Astrocyte (in vitro differentiated cells and primary cell): ENCODE measurements around the gene THBS4. TPM values are rescaled to one million over a fixed set of nuclear protein-coding genes. Genes with fewer than 3 reads are reported as not detected.

Experiments used
- DNase-seq: peaks from one replicate; pipeline ENCODE4 v3.0.0-alpha.2; 2010; ENCODE audit warnings: low read depth
- FAIRE-seq: peaks from 2 replicates; lab custom pipeline; 2011; peaks lifted over from hg19 to GRCh38; lab: Jason Lieb, UNC
- H2AFZ ChIP-seq: 2 replicates; pipeline ENCODE4 v1.6.0; 2012; ENCODE audit warnings: low read depth, low read length, inconsistent platforms
- H3K27ac ChIP-seq: 2 replicates; pipeline ENCODE4 v1.5.1; 2011; ENCODE audit warnings: low read depth, low read length, inconsistent platforms
- H3K27me3 ChIP-seq: 2 replicates; pipeline ENCODE4 v1.6.0; 2011; ENCODE audit warnings: low read length, inconsistent platforms; ENCODE audit not compliant: insufficient read depth
- H3K36me3 ChIP-seq: 2 replicates; pipeline ENCODE4 v1.5.1; 2011; ENCODE audit warnings: low read length, inconsistent platforms; ENCODE audit not compliant: insufficient read depth
- H3K4me1 ChIP-seq: 2 replicates; pipeline ENCODE4 v1.5.1; 2011; ENCODE audit warnings: low read length, inconsistent platforms; ENCODE audit not compliant: insufficient read depth
- H3K4me2 ChIP-seq: 2 replicates; pipeline ENCODE4 v1.6.0; 2012; ENCODE audit warnings: low read length, inconsistent platforms
- H3K4me3 ChIP-seq: 2 replicates; pipeline ENCODE4 v1.5.1; 2011; ENCODE audit warnings: low read depth, mild to moderate bottlenecking, low read length, inconsistent platforms; ENCODE audit not compliant: insufficient read depth
- H3K79me2 ChIP-seq: 2 replicates; pipeline ENCODE4 v1.6.0; 2012; ENCODE audit warnings: mild to moderate bottlenecking, low read length, inconsistent platforms; ENCODE audit not compliant: insufficient read depth
- H3K9ac ChIP-seq: 2 replicates; pipeline ENCODE4 v1.6.0; 2012; ENCODE audit warnings: mild to moderate bottlenecking, low read length, inconsistent platforms
- H3K9me3 ChIP-seq: 2 replicates; pipeline ENCODE4 v1.5.1; 2012; ENCODE audit warnings: low read depth, mild to moderate bottlenecking, low read length, inconsistent platforms; ENCODE audit not compliant: insufficient read depth
- H4K20me1 ChIP-seq: 2 replicates; pipeline ENCODE4 v1.6.0; 2012; ENCODE audit warnings: low read length, inconsistent platforms; ENCODE audit not compliant: insufficient read depth
- H3K27ac Mint-ChIP-seq: one replicate; pipeline ENCODE4 v1.8.0; 2021; ENCODE audit warnings: mild to moderate bottlenecking, mixed read lengths; ENCODE audit not compliant: unreplicated experiment
- H3K27me3 Mint-ChIP-seq: one replicate; pipeline ENCODE4 v1.8.0; 2021; ENCODE audit warnings: low read depth, mixed read lengths; ENCODE audit not compliant: unreplicated experiment
- H3K36me3 Mint-ChIP-seq: one replicate; pipeline ENCODE4 v1.8.0; 2021; ENCODE audit warnings: low read depth, mixed read lengths; ENCODE audit not compliant: unreplicated experiment
- H3K4me1 Mint-ChIP-seq: one replicate; pipeline ENCODE4 v1.8.0; 2021; ENCODE audit warnings: low read depth, mixed read lengths; ENCODE audit not compliant: unreplicated experiment
- H3K4me3 Mint-ChIP-seq: one replicate; pipeline ENCODE4 v1.8.0; 2021; ENCODE audit warnings: mild to moderate bottlenecking, moderate library complexity, mixed read lengths; ENCODE audit not compliant: unreplicated experiment
- H3K9me3 Mint-ChIP-seq: one replicate; pipeline ENCODE4 v1.8.0; 2021; ENCODE audit warnings: mild to moderate bottlenecking, mixed read lengths; ENCODE audit not compliant: unreplicated experiment
- CTCF ChIP-seq: IDR thresholded peaks from 2 replicates; pipeline ENCODE4 v1.5.1; 2011; ENCODE audit warnings: low read depth, mild to moderate bottlenecking, inconsistent platforms, low read length, moderate library complexity; ENCODE audit not compliant: insufficient read depth
- EZH2 ChIP-seq: IDR thresholded peaks from 2 replicates; pipeline ENCODE4 v1.6.1; 2012; ENCODE audit warnings: mild to moderate bottlenecking, low read length, inconsistent platforms; ENCODE audit not compliant: insufficient read depth
- total RNA-seq: library from RNA; stranded (reverse); gene quantifications from 2 replicates; pipeline ENCODE4 v1.2.1, GENCODE V29; 2021

The THBS4 gene
- total RNA-seq, 1 donor from 2014 or later, result 1.1 TPM

- DNase-seq (no peak), FAIRE-seq (no peak)
- Mint-ChIP-seq H3K27me3 (no peaks in the 10 kb centered on the region), H3K4me1 (peaks cover 15% of the 10 kb centered on the region), H3K27ac (no peak overlapping the region), H3K9me3 (no peaks in the 10 kb centered on the region), H3K36me3 (no peaks in the 10 kb centered on the region), H3K4me3 (no peak overlapping the region)
- Histone ChIP-seq H3K27ac (no peak overlapping the region), H3K36me3 (no peaks in the 10 kb centered on the region), H4K20me1 (no peaks in the 10 kb centered on the region), H3K27me3 (no peaks in the 10 kb centered on the region), H3K4me2 (no peak overlapping the region), H3K4me3 (no peak overlapping the region), H3K9me3 (no peaks in the 10 kb centered on the region), H3K9ac (no peak overlapping the region), H3K4me1 (no peaks in the 10 kb centered on the region), H2AFZ (no peak overlapping the region), H3K79me2 (no peaks in the 10 kb centered on the region)
- TF ChIP-seq CTCF (no peak), EZH2 (no peak)
Observed at GRCh38 chr5:80093796-80094195, 58.6 kb downstream of the THBS4 start.

GRCh38 chr5:80094236-80094738 is 59.1 kb downstream of the THBS4 start:
- Histone ChIP-seq H2AFZ (no peak overlapping the region), H3K4me2 (no peak overlapping the region), H3K27ac (no peak overlapping the region), H3K9ac (no peak overlapping the region), H3K4me3 (no peak overlapping the region), H3K79me2 (no peaks in the 10 kb centered on the region), H3K36me3 (no peaks in the 10 kb centered on the region), H3K9me3 (no peaks in the 10 kb centered on the region), H3K27me3 (no peaks in the 10 kb centered on the region), H3K4me1 (no peaks in the 10 kb centered on the region), H4K20me1 (no peaks in the 10 kb centered on the region)
- H3K27me3 Mint-ChIP-seq, result no peaks in the 10 kb centered on the region
- no peak overlapping the region for H3K4me3 Mint-ChIP-seq
- TF ChIP-seq EZH2 (no peak), CTCF (no peak)
- DNase-seq, result no peak
- H3K9me3 Mint-ChIP-seq, result no peaks in the 10 kb centered on the region
- no peaks in the 10 kb centered on the region for H3K36me3 Mint-ChIP-seq
- H3K4me1 Mint-ChIP-seq, result peaks cover 15% of the 10 kb centered on the region
- no peak overlapping the region for H3K27ac Mint-ChIP-seq
- no peak for FAIRE-seq

GRCh38 chr5:80097451-80097850 is 62.3 kb downstream of the THBS4 start:
- H3K36me3 Mint-ChIP-seq, result no peaks in the 10 kb centered on the region
- Histone ChIP-seq H3K79me2 (no peaks in the 10 kb centered on the region), H3K27me3 (no peaks in the 10 kb centered on the region), H3K4me2 (no peak overlapping the region), H4K20me1 (no peaks in the 10 kb centered on the region), H2AFZ (no peak overlapping the region), H3K36me3 (no peaks in the 10 kb centered on the region), H3K9me3 (no peaks in the 10 kb centered on the region), H3K4me1 (no peaks in the 10 kb centered on the region), H3K9ac (no peak overlapping the region), H3K27ac (no peak overlapping the region), H3K4me3 (no peak overlapping the region)
- H3K4me3 Mint-ChIP-seq, result no peak overlapping the region
- DNase-seq (no peak), FAIRE-seq (no peak)
- peak overlapping the region; percentile 75 for H3K27ac Mint-ChIP-seq
- TF ChIP-seq CTCF (no peak), EZH2 (no peak)
- H3K9me3 Mint-ChIP-seq, result no peaks in the 10 kb centered on the region
- peaks cover 15% of the 10 kb centered on the region for H3K4me1 Mint-ChIP-seq
- H3K27me3 Mint-ChIP-seq, result no peaks in the 10 kb centered on the region
